Endothelial cell of umbilical vein (primary cell): ENCODE data around the gene TACR1. TPM values are rescaled to one million over a fixed set of nuclear protein-coding genes. Genes with fewer than 3 reads are reported as not detected.

Experiments used
- BruUV-seq: library from RNA; stranded (reverse); fragments of 400-500 nt; replicated peaks from 2 replicates; lab custom pipeline; 2021; lab: Mats Ljungman, UMichigan
- CTCF ChIA-PET: fragments of 300-600, 350-600 bp; sonication (Branson Sonifier 250); formaldehyde crosslinking; loops from one replicate; lab custom pipeline; 2021; ENCODE audit warnings: antibody characterized with exemption, inconsistent platforms; lab: Charles Lee
- POLR2A ChIA-PET: fragments of 300-600, 350-600 bp; sonication (Branson Sonifier 250); formaldehyde crosslinking; loops from one replicate; lab custom pipeline; 2021; ENCODE audit warnings: antibody characterized with exemption, inconsistent platforms; lab: Charles Lee
- DNase-seq: peaks from one replicate; pipeline ENCODE4 v3.0.0-alpha.2; 2011; ENCODE audit warnings: low read depth, low spot score
- FAIRE-seq: peaks from 2 replicates; lab custom pipeline; 2011; peaks lifted over from hg19 to GRCh38; lab: Jason Lieb, UNC
- H2AFZ ChIP-seq: 2 replicates; pipeline ENCODE4 v1.6.0; 2012; ENCODE audit warnings: low read depth, low read length, control low read depth, inconsistent platforms
- H3K27ac ChIP-seq: 2 replicates; pipeline ENCODE4 v1.5.1; 2011; ENCODE audit warnings: low read depth, mild to moderate bottlenecking, control low read depth, low read length, moderate library complexity; ENCODE audit not compliant: insufficient read depth
- H3K27me3 ChIP-seq, 2 experiments: 2 replicates each; pipeline versions ENCODE4 v1.6.0 to v1.6.1; 2011; ENCODE audit warnings: low read length in 2 of 2, mixed read lengths in 1 of 2; ENCODE audit not compliant: control insufficient read depth in 2 of 2, insufficient read depth in 2 of 2
- H3K36me3 ChIP-seq, 2 experiments: 2 replicates in 1 of 2; 3 replicates in 1 of 2; pipeline ENCODE4 v1.5.1; 2011; ENCODE audit warnings: low read length in 2 of 2, mild to moderate bottlenecking in 1 of 2, moderate library complexity in 1 of 2; ENCODE audit not compliant: control insufficient read depth in 2 of 2, insufficient read depth in 2 of 2; ENCODE audit errors: extremely low read depth in 1 of 2
- H3K4me1 ChIP-seq: 3 replicates; pipeline ENCODE4 v1.5.1; 2011; ENCODE audit warnings: mild to moderate bottlenecking, low read length; ENCODE audit not compliant: control insufficient read depth, insufficient read depth; ENCODE audit errors: extremely low read depth
- H3K4me2 ChIP-seq: 2 replicates; pipeline ENCODE4 v1.6.1; 2011; ENCODE audit warnings: low read length, control low read depth, mixed read lengths; ENCODE audit not compliant: insufficient read depth
- H3K4me3 ChIP-seq, 3 experiments: fragments of 200-600 bp in 1 of 3; sonication (generic), shearing (Covaris generic) in 1 of 3; replicated peaks in 1 of 3; 2 replicates each; pipeline ENCODE4 v1.5.1; 2011 to 2016; ENCODE audit warnings: control low read depth in 3 of 3, low read length in 3 of 3, mild to moderate bottlenecking in 2 of 3, inconsistent platforms in 1 of 3, low read depth in 1 of 3, moderate library complexity in 1 of 3; ENCODE audit not compliant: insufficient read depth in 1 of 3
- H3K79me2 ChIP-seq: 2 replicates; pipeline ENCODE4 v1.6.0; 2012; ENCODE audit warnings: low read length, inconsistent platforms; ENCODE audit not compliant: control insufficient read depth, insufficient read depth
- H3K9ac ChIP-seq: replicated peaks from 2 replicates; pipeline ENCODE3; 2011; ENCODE audit warnings: low read length, control low read depth; ENCODE audit not compliant: insufficient read depth; ENCODE audit errors: extremely low read depth
- H3K9me1 ChIP-seq: replicated peaks from 3 replicates; pipeline ENCODE4 v1.6.0; 2011; ENCODE audit warnings: mild to moderate bottlenecking, low read length; ENCODE audit not compliant: control insufficient read depth, insufficient read depth; ENCODE audit errors: extremely low read depth
- H3K9me3 ChIP-seq: replicated peaks from 2 replicates; pipeline ENCODE4 v1.5.1; 2012; ENCODE audit warnings: low read length, inconsistent platforms; ENCODE audit not compliant: control insufficient read depth, insufficient read depth
- H4K20me1 ChIP-seq: replicated peaks from 2 replicates; pipeline ENCODE3; 2011; ENCODE audit warnings: mild to moderate bottlenecking, low read length; ENCODE audit not compliant: control insufficient read depth, insufficient read depth; ENCODE audit errors: extremely low read depth
- CTCF ChIP-seq, 2 donors: IDR thresholded peaks; 1 replicate in 1 of 2; 2 replicates in 1 of 2; pipeline ENCODE4 v1.5.1; 2011; ENCODE audit warnings: low read length in 2 of 2, mild to moderate bottlenecking in 2 of 2, moderate library complexity in 2 of 2, control low read depth in 1 of 2, inconsistent platforms in 1 of 2, low read depth in 1 of 2; ENCODE audit not compliant: insufficient read depth in 1 of 2; ENCODE audit errors: extremely low read depth in 1 of 2
- FOS ChIP-seq: IDR thresholded peaks from 2 replicates; pipeline ENCODE4 v1.6.1; 2011; ENCODE audit warnings: mild to moderate bottlenecking, low read length, moderate library complexity, borderline replicate concordance; ENCODE audit not compliant: insufficient read depth
- GATA2 ChIP-seq: IDR thresholded peaks from 2 replicates; pipeline ENCODE4 v1.7.0; 2011; ENCODE audit warnings: low read depth, mild to moderate bottlenecking, moderate library complexity, mixed read lengths, low read length; ENCODE audit not compliant: insufficient read length, insufficient read depth
- JUN ChIP-seq: IDR thresholded peaks from 2 replicates; pipeline ENCODE4 v1.6.1; 2011; ENCODE audit warnings: borderline replicate concordance, low read depth; ENCODE audit not compliant: insufficient read length, insufficient read depth
- MAX ChIP-seq: IDR thresholded peaks from 2 replicates; pipeline ENCODE4 v1.6.1; 2011; ENCODE audit not compliant: insufficient read depth, insufficient read length
- MYC ChIP-seq: IDR thresholded peaks from one replicate; pipeline ENCODE4 v1.6.1; 2011; ENCODE audit warnings: mild to moderate bottlenecking, low read depth, low read length
- POLR2AphosphoS5 ChIP-seq: IDR thresholded peaks from 2 replicates; pipeline ENCODE4 v1.6.1; 2012; ENCODE audit warnings: low read depth, mild to moderate bottlenecking, control low read depth, low read length, moderate library complexity; ENCODE audit not compliant: insufficient read depth
- dilution Hi-C: fragments of 300-500 bp; cut with MboI; formaldehyde crosslinking; loops from one replicate; pipeline ENCODE4 v1.15.0; 2019; ENCODE audit warnings: low sequenced_read_pairs; ENCODE audit not compliant: extremely low pct_ligation_motif_present
- intact Hi-C: fragments of 100-400 bp; cut with micrococcal nuclease; formaldehyde crosslinking; loops from one replicate; pipeline ENCODE4 v1.10.0; 2022
- polyA plus RNA-seq, 4 experiments: library from polyadenylated mRNA; depleted of rRNA in 3 of 4; stranded (reverse) in 3 of 4; unstranded in 1 of 4; fragments of >200 nt; gene quantifications; 2 replicates each; pipeline versions ENCODE4 v1.2.1 to v1.2.3, GENCODE V29; 2011 to 2012; ENCODE audit warnings: missing spikeins in 1 of 4
- total RNA-seq: library from RNA; stranded (reverse); gene quantifications from 2 replicates; pipeline ENCODE4 v1.2.3, GENCODE V29; 2021

Gene TACR1
- total and polyA plus RNA-seq, 2 donors (not counting 3 experiments of a cell fraction or from before 2014, with no cell fraction given) = not detected

- POLR2A ChIA-PET = no interaction called here
- no peaks in the 10 kb centered on the region for H3K27me3 ChIP-seq
- no peak overlapping the region for H2AFZ ChIP-seq
- no peaks in the 10 kb centered on the region for H3K36me3 ChIP-seq
- no peaks in the 10 kb centered on the region for H4K20me1 ChIP-seq
- no peak overlapping the region for H3K4me3 ChIP-seq
- no peak for DNase-seq
- no TSS peak for BruUV-seq
- H3K9me3 ChIP-seq = no peaks in the 10 kb centered on the region
- no peak for FAIRE-seq
- CTCF ChIA-PET = interaction anchor here (1.7 to 2.2 kb wide), 2 partner anchors 10 to 12 kb away, joined by 9 to 12 read pairs; no protein-coding TSS in a partner anchor
- intact Hi-C loops = no loop called here
- TF ChIP-seq GATA2 = no peak
- no peak for TF ChIP-seq CTCF (IDR thresholded peaks at IDR 0.05; ENCODE audit: extremely low read depth in 1 of 2, insufficient read depth in 1 of 2, low read depth in 1 of 2, low read length in 2 of 2)
- no peak for TF ChIP-seq MYC
- no peak for TF ChIP-seq JUN
- TF ChIP-seq MAX = no peak
- TF ChIP-seq POLR2AphosphoS5 = no peak
- no peak for TF ChIP-seq FOS
- H3K4me1 ChIP-seq = no peaks in the 10 kb centered on the region
- no peak overlapping the region for H3K4me2 ChIP-seq
- no peaks in the 10 kb centered on the region for H3K9me1 ChIP-seq
- H3K79me2 ChIP-seq = no peaks in the 10 kb centered on the region
- no peak overlapping the region for H3K9ac ChIP-seq
- dilution Hi-C loops = no loop called here
- no peak overlapping the region for H3K27ac ChIP-seq
Measured at GRCh38 chr2:75076088-75076487, 123.2 kb downstream of the TACR1 start.
